Peyer's patch (tissue), 4 donors: ENCODE results near the gene DNAI7.

Experiments
- POLR2A ChIP-seq, 2 donors: fragments of 450-650 bp; IDR thresholded peaks; one replicate each; pipeline ENCODE4 v1.5.1; 2017; ENCODE audit warnings: antibody characterized with exemption in 2 of 2, mild to moderate bottlenecking in 2 of 2, moderate library complexity in 2 of 2
- TF ChIP-seq, protein P1 (sequence below), 6 experiments: fragments of 450-650 bp in 4 of 6; fragments of 200-600 bp in 2 of 6; sonication (generic) in 1 of 6; IDR thresholded peaks; one replicate each; pipeline ENCODE4 v1.5.1; 2017 to 2019; ENCODE audit warnings: antibody characterized with exemption in 6 of 6, mild to moderate bottlenecking in 3 of 6, moderate library complexity in 1 of 6

- TF ChIP-seq, protein P1, sequence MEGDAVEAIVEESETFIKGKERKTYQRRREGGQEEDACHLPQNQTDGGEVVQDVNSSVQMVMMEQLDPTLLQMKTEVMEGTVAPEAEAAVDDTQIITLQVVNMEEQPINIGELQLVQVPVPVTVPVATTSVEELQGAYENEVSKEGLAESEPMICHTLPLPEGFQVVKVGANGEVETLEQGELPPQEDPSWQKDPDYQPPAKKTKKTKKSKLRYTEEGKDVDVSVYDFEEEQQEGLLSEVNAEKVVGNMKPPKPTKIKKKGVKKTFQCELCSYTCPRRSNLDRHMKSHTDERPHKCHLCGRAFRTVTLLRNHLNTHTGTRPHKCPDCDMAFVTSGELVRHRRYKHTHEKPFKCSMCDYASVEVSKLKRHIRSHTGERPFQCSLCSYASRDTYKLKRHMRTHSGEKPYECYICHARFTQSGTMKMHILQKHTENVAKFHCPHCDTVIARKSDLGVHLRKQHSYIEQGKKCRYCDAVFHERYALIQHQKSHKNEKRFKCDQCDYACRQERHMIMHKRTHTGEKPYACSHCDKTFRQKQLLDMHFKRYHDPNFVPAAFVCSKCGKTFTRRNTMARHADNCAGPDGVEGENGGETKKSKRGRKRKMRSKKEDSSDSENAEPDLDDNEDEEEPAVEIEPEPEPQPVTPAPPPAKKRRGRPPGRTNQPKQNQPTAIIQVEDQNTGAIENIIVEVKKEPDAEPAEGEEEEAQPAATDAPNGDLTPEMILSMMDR (IDR thresholded peaks at IDR 0.05), result no peak
- TF ChIP-seq POLR2A (IDR thresholded peaks at IDR 0.05), result no peak
Measured at GRCh38 chr12:25236190-25236589, 41.2 kb upstream of the DNAI7 start.
